Small intestine (tissue), 7 donors: ENCODE data around the gene ST3GAL4. TPM values are rescaled to one million over a fixed set of nuclear protein-coding genes. Genes with fewer than 3 reads are reported as not detected.

Source experiments
- DNase-seq, 2 donors: peaks; one replicate each; pipeline versions ENCODE4 v3.0.0 to v3.0.0-alpha.2; 2013
- FAIRE-seq: peaks from 2 replicates; lab custom pipeline; 2012; peaks lifted over from hg19 to GRCh38; lab: Jason Lieb, UNC
- H3K27ac ChIP-seq, 3 donors: one replicate each; pipeline ENCODE4 v1.5.1; 2013; ENCODE audit warnings: low read length in 2 of 3, mild to moderate bottlenecking in 2 of 3, control low read depth in 1 of 3, inconsistent platforms in 1 of 3, low read depth in 1 of 3, moderate library complexity in 1 of 3
- H3K27me3 ChIP-seq, 3 donors: one replicate each; pipeline ENCODE4 v1.6.1; 2013; ENCODE audit warnings: low read length in 3 of 3, inconsistent platforms in 1 of 3; ENCODE audit not compliant: control insufficient read depth in 3 of 3, insufficient read depth in 3 of 3
- H3K36me3 ChIP-seq, 3 donors: one replicate each; pipeline ENCODE4 v1.6.1; 2013; ENCODE audit warnings: low read length in 3 of 3, inconsistent platforms in 1 of 3, low read depth in 1 of 3, mild to moderate bottlenecking in 1 of 3, moderate library complexity in 1 of 3; ENCODE audit not compliant: control insufficient read depth in 3 of 3, insufficient read depth in 2 of 3
- H3K4me1 ChIP-seq, 3 donors: one replicate each; pipeline ENCODE4 v1.6.1; 2013; ENCODE audit warnings: low read length in 2 of 3, inconsistent platforms in 1 of 3, low read depth in 1 of 3, mild to moderate bottlenecking in 1 of 3, moderate library complexity in 1 of 3; ENCODE audit not compliant: control insufficient read depth in 3 of 3, insufficient read depth in 2 of 3
- H3K4me3 ChIP-seq, 3 donors: one replicate each; pipeline ENCODE4 v1.5.1; 2013; ENCODE audit warnings: low read length in 3 of 3, control low read depth in 1 of 3, inconsistent platforms in 1 of 3, low read depth in 1 of 3, mild to moderate bottlenecking in 1 of 3, moderate library complexity in 1 of 3
- H3K9me3 ChIP-seq, 2 donors: one replicate each; pipeline ENCODE4 v1.6.1; 2013; ENCODE audit warnings: low read depth in 1 of 2, low read length in 1 of 2; ENCODE audit not compliant: control insufficient read depth in 2 of 2, insufficient read depth in 1 of 2
- WGBS, 3 donors: extraction: QIAGEN DNeasy Blood & Tissue Kit; methylation state at CpG; one replicate each; pipeline ENCODE4 v1.1.7; 2013; 5-methylcytosine and 5-hydroxymethylcytosine counted together
- polyA plus RNA-seq, 4 donors: library from polyadenylated mRNA; stranded (reverse) in 3 of 4; unstranded in 1 of 4; fragments of 200-250 nt in 3 of 4; fragments of 120-200 nt in 1 of 4; gene quantifications; one replicate each; pipeline versions ENCODE4 v1.2.1 to v1.2.3, GENCODE V29; 2013
- donor health status: healthy with polysubstance abuse.
- donor health status: control.
- donor health status: control.
- donor health status: Bipolar disorder and iron deficiency.
- donor health status: healthy.

Gene ST3GAL4
- polyA plus RNA-seq, 4 donors = 1.6 to 11.6 (median 4.0) TPM

DNA sequence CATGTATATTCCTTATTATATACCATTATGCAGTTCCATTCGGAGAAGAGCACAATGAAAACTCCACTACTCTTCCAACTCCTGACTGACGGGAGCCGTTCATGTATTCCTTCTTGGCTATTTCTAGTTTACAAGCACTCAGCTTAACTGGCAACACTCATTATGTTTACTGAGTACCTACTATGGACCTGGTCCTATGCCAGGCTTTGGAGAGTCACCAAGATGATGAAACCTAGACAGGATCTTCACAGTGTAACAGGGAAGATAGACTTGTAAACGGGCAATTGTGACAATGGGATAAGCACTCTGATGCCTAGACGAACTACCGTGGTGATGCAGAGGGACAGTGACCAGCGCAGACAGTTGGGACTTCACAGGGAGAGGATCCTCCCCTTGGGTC lies 22.3 kb upstream of the ST3GAL4 start:
- Histone ChIP-seq H3K4me1 (peaks cover 0 to 9% (median 0%) of the 10 kb centered on the region in 3 donors), H3K36me3 (peaks cover 2 to 33% (median 3%) of the 10 kb centered on the region in 3 donors), H3K27me3 (no peaks in the 10 kb centered on the region), H3K9me3 (no peaks in the 10 kb centered on the region), H3K4me3 (no peak overlapping the region), H3K27ac (no peak overlapping the region)
- no peak for DNase-seq
- FAIRE-seq = no peak
- 91 to 97% (median 96%) methylated on average over 7 of the region's 7 CpGs for WGBS, 3 donors

DNA sequence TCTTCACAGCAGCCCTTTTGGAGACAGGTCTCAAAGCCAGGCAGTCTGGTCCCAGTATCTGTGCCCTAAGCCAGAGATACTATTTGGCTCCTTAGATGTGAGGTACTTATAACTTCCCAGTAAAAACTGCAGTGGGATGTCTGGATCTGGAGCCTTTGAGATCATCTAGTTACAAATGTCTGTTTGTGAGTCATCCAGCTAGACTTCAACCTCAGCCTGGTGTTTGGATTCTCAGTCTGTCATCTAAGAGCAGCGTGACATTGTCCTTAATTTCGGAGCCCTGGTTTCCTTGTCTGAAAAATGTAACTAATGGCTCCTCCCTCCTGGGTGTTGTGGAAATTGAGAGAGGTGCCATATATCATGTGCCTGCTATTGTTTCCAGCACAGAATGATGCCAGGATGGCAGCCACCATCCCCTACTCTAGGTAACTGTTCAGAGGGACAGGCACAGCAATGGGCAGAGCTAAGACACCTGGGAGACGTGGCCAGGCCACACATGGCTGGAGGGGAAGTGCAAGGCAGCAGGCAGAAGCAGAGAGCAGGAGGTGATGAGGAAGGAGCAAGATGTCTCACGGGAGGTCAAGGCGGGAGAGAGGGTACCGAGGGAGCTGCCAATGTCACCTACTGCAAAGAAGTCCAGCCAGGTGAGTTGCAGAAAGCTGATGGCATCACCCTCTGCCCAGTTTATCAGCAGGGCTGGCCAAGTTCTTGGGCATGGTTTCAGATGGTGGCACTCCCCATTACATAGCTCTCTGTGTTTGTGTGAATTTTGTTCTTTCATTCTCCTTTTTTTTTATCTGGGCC lies 20.6 kb upstream of the ST3GAL4 start:
- Histone ChIP-seq H3K4me1 (peaks cover 0 to 9% (median 0%) of the 10 kb centered on the region in 3 donors), H3K27me3 (no peaks in the 10 kb centered on the region), H3K36me3 (peaks cover 0 to 49% (median 2%) of the 10 kb centered on the region in 3 donors), H3K27ac (peak overlapping the region in 1 of 3 donors; percentile 55), H3K4me3 (no peak overlapping the region), H3K9me3 (no peaks in the 10 kb centered on the region)
- FAIRE-seq (no peak), DNase-seq (no peak)
- 84 to 95% (median 89%) methylated on average over 6 of the region's 6 CpGs for WGBS, 3 donors

DNA sequence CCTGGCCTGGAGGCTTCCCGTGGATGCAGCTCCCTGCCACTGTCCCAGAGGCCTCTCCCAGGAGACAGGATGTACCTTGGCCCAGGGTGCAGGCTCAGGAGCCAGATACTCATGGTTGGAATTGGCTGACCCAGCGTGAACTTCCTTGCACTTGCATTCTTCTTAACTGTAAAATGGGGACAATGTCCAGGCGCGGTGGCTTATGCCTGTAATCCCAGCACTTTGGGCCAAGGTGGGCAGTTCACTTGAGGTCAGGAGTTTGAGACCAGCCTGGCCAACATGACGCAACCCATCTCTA lies 20.1 kb upstream of the ST3GAL4 start:
- Histone ChIP-seq H3K9me3 (no peaks in the 10 kb centered on the region), H3K36me3 (peaks cover 0 to 53% (median 2%) of the 10 kb centered on the region in 3 donors), H3K27ac (no peak overlapping the region), H3K4me3 (no peak overlapping the region), H3K27me3 (no peaks in the 10 kb centered on the region), H3K4me1 (peaks cover 0 to 9% (median 0%) of the 10 kb centered on the region in 3 donors)
- DNase-seq (peak in 1 of 2 donors; percentile 21), FAIRE-seq (no peak)
- 78 to 85% (median 82%) methylated on average over 5 of the region's 5 CpGs for WGBS, 3 donors

DNA sequence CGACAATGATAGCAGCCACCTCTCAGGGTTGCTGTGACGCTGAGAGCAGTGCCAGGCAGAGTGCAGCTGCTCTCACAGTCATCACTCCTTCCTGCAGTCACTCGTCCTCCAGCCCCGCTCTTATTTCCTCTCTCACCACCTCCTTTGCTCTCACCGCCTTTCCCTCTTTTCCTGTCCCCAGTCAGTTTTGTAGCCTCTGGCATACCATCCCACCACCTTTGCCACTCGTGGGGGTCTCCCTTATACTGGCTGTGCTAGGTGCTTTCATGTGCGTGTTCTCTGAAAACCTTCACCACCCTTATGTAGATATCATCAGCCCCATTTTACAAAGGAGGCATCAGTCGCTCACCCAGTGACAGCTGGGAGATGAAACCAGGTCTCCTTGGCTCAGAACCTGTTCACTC lies 19.3 kb upstream of the ST3GAL4 start:
- Histone ChIP-seq H3K9me3 (no peaks in the 10 kb centered on the region), H3K27ac (no peak overlapping the region), H3K36me3 (peaks cover 0 to 51% (median 2%) of the 10 kb centered on the region in 3 donors), H3K4me3 (no peak overlapping the region), H3K4me1 (peaks cover 0 to 9% (median 0%) of the 10 kb centered on the region in 3 donors), H3K27me3 (no peaks in the 10 kb centered on the region)
- FAIRE-seq (no peak), DNase-seq (no peak)
- 74 to 88% (median 83%) methylated on average over 7 to 8 of the region's 8 CpGs for WGBS, 3 donors

DNA sequence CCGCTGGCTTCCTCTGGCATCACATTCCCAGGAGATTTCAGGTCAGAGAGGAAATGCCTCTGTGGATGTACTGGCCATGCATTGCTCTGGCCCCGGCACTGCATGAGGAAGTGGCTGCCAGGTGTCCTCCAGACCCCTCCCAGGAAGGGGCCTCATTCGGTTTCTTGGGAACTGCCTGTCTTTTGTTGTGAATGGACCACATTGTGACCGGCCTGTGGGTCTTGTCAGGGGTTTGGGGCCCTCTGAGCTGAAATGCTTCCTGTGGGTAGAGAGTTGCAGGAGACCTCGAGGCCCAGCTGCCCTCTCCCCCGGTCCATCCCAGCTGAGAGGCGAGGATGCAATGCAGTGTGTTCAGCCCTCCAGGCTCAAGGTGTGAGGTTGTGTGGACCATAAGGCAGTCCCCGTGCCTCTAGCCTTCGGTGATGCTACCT lies 18.8 kb upstream of the ST3GAL4 start:
- Histone ChIP-seq H3K4me1 (peaks cover 0 to 13% (median 0%) of the 10 kb centered on the region in 3 donors), H3K27me3 (no peaks in the 10 kb centered on the region), H3K36me3 (peaks cover 0 to 51% (median 2%) of the 10 kb centered on the region in 3 donors), H3K27ac (peak overlapping the region in 1 of 3 donors; percentile 28), H3K9me3 (no peaks in the 10 kb centered on the region), H3K4me3 (no peak overlapping the region)
- DNase-seq (no peak), FAIRE-seq (no peak)
- 73 to 86% (median 84%) methylated on average over 9 of the region's 9 CpGs for WGBS, 3 donors

DNA sequence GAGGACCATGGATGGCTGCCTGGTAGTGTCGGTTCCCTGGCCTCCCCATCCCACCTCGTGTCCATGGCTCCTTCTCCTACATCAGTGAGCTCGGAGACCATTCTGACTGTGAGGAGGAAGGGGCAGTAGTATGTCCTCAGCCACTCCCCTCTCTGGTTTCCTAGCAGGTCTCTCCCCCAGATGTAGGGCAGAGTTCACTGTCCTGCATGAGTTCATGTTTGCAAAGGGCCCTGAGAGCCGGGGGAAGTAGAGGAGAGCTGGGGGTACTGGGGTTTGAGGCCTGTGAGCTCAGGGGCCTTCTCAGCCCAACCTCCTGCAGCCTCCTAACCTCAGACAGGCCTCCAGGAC lies 18.4 kb upstream of the ST3GAL4 start:
- Histone ChIP-seq H3K36me3 (peaks cover 0 to 48% (median 2%) of the 10 kb centered on the region in 3 donors), H3K27me3 (no peaks in the 10 kb centered on the region), H3K9me3 (no peaks in the 10 kb centered on the region), H3K27ac (peak overlapping the region in 1 of 3 donors; percentile 28), H3K4me1 (peaks cover 0 to 18% (median 0%) of the 10 kb centered on the region in 3 donors), H3K4me3 (no peak overlapping the region)
- FAIRE-seq (no peak), DNase-seq (no peak)
- 80 to 86% (median 84%) methylated on average over 4 of the region's 4 CpGs for WGBS, 3 donors

DNA sequence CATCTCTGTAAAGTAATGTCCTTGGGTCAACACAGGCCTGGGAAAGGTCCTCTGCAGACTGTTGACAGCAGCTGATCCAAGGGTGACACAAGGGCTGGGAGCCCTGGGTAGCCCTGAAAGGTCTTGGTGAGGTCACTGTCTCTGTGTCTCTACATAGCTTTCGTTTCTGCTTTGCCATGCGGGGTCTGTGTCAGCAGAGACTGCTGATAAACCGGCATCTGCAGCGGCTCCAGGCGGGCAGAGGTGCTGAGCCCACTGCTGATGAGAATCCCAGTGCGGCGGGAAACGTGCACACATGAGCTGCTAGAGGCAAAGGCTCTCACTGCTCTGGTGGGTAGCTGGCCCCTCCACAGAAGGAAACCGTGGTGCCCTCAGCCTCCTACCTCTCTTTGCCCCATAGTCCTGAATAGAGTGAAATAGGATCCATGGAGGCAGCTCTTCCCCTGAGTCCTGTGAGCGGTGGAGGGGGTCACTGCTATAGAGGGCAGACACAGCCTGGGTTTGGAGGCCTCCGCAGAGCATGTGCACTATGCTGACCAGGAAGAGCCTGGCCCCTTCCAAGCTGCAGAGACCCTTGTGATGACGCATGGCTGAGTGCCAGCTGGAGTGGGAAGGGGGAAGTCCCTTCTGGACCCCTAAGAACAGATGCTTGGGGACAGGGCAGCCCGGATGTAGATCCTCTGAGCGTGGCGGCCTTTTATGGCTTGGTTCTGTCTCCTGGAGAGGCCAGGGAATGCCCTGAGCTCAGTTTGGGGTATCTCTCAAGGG lies 17.8 kb upstream of the ST3GAL4 start:
- no peak overlapping the region for H3K27ac ChIP-seq
- no peaks in the 10 kb centered on the region for H3K9me3 ChIP-seq
- FAIRE-seq (no peak), DNase-seq (no peak)
- WGBS, 3 donors = 86 to 93% (median 86%) methylated on average over 15 of the region's 15 CpGs
- H3K4me3 ChIP-seq = no peak overlapping the region
- H3K4me1 ChIP-seq = peaks cover 0 to 23% (median 0%) of the 10 kb centered on the region in 3 donors
- H3K27me3 ChIP-seq = no peaks in the 10 kb centered on the region
- peaks cover 0 to 49% (median 0%) of the 10 kb centered on the region in 3 donors for H3K36me3 ChIP-seq

DNA sequence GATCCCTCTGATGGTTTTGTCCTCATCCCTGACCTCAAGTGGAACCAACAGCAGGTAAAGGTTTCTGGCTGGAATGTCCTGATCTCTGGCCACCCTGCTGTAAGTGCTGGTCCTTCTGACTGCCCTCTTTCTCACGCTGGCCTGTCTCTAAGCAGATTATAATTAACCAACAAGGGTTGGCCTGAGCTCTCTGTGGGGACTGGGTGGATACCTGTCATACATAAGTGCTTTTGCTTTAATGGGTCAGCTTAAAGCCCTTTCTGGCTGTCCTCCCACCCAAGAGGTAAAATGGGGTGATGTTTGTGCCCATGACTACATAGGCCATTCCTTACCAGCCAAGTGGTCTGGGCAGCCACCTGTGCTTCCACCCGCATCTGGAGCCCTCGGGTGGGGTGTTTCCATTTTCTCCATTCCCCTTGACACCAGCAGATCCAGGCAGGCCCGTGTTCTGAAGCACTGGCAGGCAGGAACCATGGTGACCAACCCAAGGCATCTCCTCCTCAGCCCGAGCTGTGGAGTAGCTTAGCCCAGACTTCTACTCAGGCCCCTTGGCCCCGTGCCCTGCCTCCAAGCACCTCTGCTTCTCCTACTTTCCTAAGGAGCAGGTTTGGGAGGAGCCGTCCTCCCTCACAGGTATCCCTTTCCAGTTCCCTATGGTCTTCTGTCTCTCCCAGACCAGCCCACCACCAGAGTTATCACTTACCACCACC lies 17.0 kb upstream of the ST3GAL4 start:
- FAIRE-seq = no peak
- H3K4me3 ChIP-seq = no peak overlapping the region
- peaks cover 0 to 23% (median 0%) of the 10 kb centered on the region in 3 donors for H3K4me1 ChIP-seq
- H3K9me3 ChIP-seq = no peaks in the 10 kb centered on the region
- WGBS, 3 donors = 89 to 92% (median 91%) methylated on average over 7 of the region's 7 CpGs
- H3K27me3 ChIP-seq = no peaks in the 10 kb centered on the region
- peaks cover 0 to 53% (median 0%) of the 10 kb centered on the region in 3 donors for H3K36me3 ChIP-seq
- no peak for DNase-seq
- no peak overlapping the region for H3K27ac ChIP-seq
